Memory B cell (primary cell): ENCODE results near the gene PRSS38.

Source experiments
- ATAC-seq: fragments of 150-1000 bp; cut with Tn5 transposase; 2 replicates; pipeline ENCODE4 v1.10.0; 2021; ENCODE audit warnings: low read depth, mild to moderate bottlenecking, moderate library complexity
- DNase-seq, 2 donors: peaks; one replicate each; pipeline ENCODE4 v3.0.0; 2022; ENCODE audit warnings: low spot score in 2 of 2
- H3K27ac Mint-ChIP-seq: one replicate; pipeline ENCODE4 v1.8.0; 2022; ENCODE audit warnings: mild to moderate bottlenecking, moderate library complexity, mixed read lengths
- H3K27me3 Mint-ChIP-seq: one replicate; pipeline ENCODE4 v1.8.0; 2022; ENCODE audit warnings: mixed read lengths
- H3K36me3 Mint-ChIP-seq: one replicate; pipeline ENCODE4 v1.8.0; 2022; ENCODE audit warnings: mild to moderate bottlenecking, mixed read lengths
- H3K4me1 Mint-ChIP-seq: one replicate; pipeline ENCODE4 v1.8.0; 2022; ENCODE audit warnings: mixed read lengths
- H3K4me3 Mint-ChIP-seq: one replicate; pipeline ENCODE4 v1.8.0; 2022; ENCODE audit warnings: mild to moderate bottlenecking, moderate library complexity, mixed read lengths
- H3K9me3 Mint-ChIP-seq: one replicate; pipeline ENCODE4 v1.8.0; 2022; ENCODE audit warnings: mixed read lengths

Gene PRSS38

GRCh38 chr1:227785805-227786671 is 29.4 kb upstream of the PRSS38 start:
- H3K27ac Mint-ChIP-seq: peak overlapping the region; percentile 28
- peak overlapping the region; percentile 24 for H3K4me3 Mint-ChIP-seq
- ATAC-seq: no peak
- peaks cover 5% of the 10 kb centered on the region for H3K36me3 Mint-ChIP-seq
- peak in 1 of 2 donors; percentile 12 for DNase-seq
- no peaks in the 10 kb centered on the region for H3K9me3 Mint-ChIP-seq
- no peaks in the 10 kb centered on the region for H3K27me3 Mint-ChIP-seq
- H3K4me1 Mint-ChIP-seq: peaks cover 14% of the 10 kb centered on the region

- Mint-ChIP-seq H3K9me3 (no peaks in the 10 kb centered on the region), H3K27ac (peak overlapping the region; percentile 66), H3K36me3 (peaks cover 5% of the 10 kb centered on the region), H3K4me3 (peak overlapping the region; percentile 85), H3K27me3 (no peaks in the 10 kb centered on the region), H3K4me1 (peaks cover 18% of the 10 kb centered on the region)
- ATAC-seq: no peak
- no peak for DNase-seq
These were observed 28.6 kb upstream of the PRSS38 start for GRCh38 chr1:227786673-227787512.

- peak; percentile 87 for ATAC-seq
- H3K36me3 Mint-ChIP-seq: no peaks in the 10 kb centered on the region
- peak; percentile 81 to 85 for DNase-seq
These were observed 27.8 kb upstream of the PRSS38 start for GRCh38 chr1:227787513-227788270.

DNA sequence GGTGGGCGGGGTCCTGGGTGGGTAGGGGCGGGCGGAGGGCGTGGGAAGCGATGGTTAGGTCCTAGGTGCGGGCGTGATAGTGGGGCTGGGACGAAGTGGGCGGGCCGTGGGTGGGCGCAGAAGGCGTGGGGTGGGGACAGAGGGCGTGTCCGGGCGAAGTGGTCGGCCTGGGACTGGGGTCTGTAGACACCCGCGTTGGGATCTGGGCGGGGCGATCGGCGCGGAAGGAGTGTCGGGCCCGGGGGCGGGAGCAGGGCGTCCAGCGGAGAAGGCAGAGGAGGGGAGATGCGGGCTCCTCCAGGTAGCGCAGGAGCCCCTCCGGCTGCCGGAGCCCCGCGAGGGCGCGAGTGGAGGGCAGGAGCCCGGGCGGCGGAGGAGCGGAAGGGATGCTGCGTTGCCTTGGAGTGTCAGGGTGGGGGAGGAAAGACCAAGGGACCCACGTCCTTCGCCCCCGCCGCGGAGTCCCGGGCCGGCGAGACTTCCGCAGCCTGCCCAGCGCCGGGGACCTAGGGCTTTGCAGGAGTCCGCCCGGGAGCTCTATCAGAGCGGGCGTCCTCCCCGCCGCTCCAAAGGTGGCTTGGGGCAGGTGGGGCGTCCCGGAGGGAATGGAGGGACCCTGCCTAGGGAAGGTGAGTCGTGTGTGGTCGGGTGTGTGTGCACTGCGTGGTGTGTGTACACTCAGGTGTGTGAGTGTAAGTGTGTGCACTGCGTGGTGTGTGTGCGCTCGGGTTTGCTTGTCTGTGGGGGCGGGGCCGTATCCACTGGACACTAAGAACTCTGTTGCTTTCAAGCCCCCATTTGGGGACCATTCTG is 27.0 kb upstream of the PRSS38 start:
- DNase-seq: peak; percentile 62 to 74
- H3K4me3 Mint-ChIP-seq: peak overlapping the region; percentile 85
- peak overlapping the region; percentile 66 for H3K27ac Mint-ChIP-seq
- no peaks in the 10 kb centered on the region for H3K9me3 Mint-ChIP-seq
- H3K36me3 Mint-ChIP-seq: no peaks in the 10 kb centered on the region
- peak; percentile 49 for ATAC-seq
- H3K4me1 Mint-ChIP-seq: peaks cover 18% of the 10 kb centered on the region
- H3K27me3 Mint-ChIP-seq: no peaks in the 10 kb centered on the region

More at GRCh38 chr1:227787513-227788270, 27.8 kb upstream of the PRSS38 start:
- Mint-ChIP-seq H3K4me1 (peaks cover 18% of the 10 kb centered on the region), H3K27ac (peak overlapping the region; percentile 66), H3K9me3 (no peaks in the 10 kb centered on the region), H3K4me3 (peak overlapping the region; percentile 85), H3K27me3 (no peaks in the 10 kb centered on the region)

GRCh38 chr1:227789084-227790033 is 26.1 kb upstream of the PRSS38 start:
- H3K9me3 Mint-ChIP-seq: no peaks in the 10 kb centered on the region
- no peak for DNase-seq
- no peak for ATAC-seq
- H3K27me3 Mint-ChIP-seq: peaks cover 2% of the 10 kb centered on the region
- H3K36me3 Mint-ChIP-seq: no peaks in the 10 kb centered on the region
- H3K4me3 Mint-ChIP-seq: peak overlapping the region; percentile 85
- H3K4me1 Mint-ChIP-seq: peaks cover 18% of the 10 kb centered on the region
- H3K27ac Mint-ChIP-seq: no peak overlapping the region

GRCh38 chr1:227790034-227790400 is 25.5 kb upstream of the PRSS38 start:
- ATAC-seq: no peak
- Mint-ChIP-seq H3K27ac (no peak overlapping the region), H3K4me1 (peaks cover 18% of the 10 kb centered on the region), H3K27me3 (peaks cover 5% of the 10 kb centered on the region), H3K9me3 (no peaks in the 10 kb centered on the region), H3K36me3 (no peaks in the 10 kb centered on the region), H3K4me3 (no peak overlapping the region)
- no peak for DNase-seq

GRCh38 chr1:227790868-227791267 is 24.6 kb upstream of the PRSS38 start:
- no peaks in the 10 kb centered on the region for H3K36me3 Mint-ChIP-seq
- H3K4me3 Mint-ChIP-seq: no peak overlapping the region
- peaks cover 14% of the 10 kb centered on the region for H3K4me1 Mint-ChIP-seq
- H3K9me3 Mint-ChIP-seq: no peaks in the 10 kb centered on the region
- DNase-seq (no peak), ATAC-seq (no peak)
- peaks cover 5% of the 10 kb centered on the region for H3K27me3 Mint-ChIP-seq
- H3K27ac Mint-ChIP-seq: no peak overlapping the region

DNA sequence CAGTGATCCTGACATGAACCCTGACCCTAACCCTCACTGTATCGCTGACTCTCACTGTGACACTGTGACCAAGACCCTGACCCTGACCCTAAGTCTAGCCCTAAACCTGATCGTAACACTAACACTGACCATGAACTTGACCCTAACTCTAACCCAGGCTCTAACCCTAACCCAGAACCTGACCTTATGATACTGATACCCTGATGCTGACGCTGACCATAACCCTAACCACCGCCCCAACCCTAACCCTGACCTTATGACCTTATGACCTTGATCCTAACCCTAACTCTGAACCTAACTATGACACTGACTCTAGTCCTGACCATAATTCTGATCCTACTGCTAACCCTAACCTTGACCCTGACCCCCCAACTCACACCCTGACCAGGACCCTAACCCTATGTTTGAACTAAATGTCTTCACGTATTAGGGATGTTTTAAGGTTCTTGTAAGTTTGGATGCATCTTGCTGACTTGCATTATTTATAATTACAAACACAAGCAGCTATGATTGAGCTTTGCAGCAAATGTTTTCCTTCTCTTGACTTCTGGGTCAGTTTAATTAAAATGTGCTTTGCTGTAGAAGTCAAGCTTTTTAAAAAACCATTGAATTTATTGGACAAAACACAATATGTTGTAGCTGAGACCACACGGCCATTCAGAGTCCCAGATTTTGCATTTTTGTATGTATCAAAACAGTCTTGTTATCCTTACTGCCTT is 23.9 kb upstream of the PRSS38 start:
- H3K27me3 Mint-ChIP-seq: peaks cover 5% of the 10 kb centered on the region
- H3K36me3 Mint-ChIP-seq: no peaks in the 10 kb centered on the region
- ATAC-seq (no peak), DNase-seq (no peak)
- no peaks in the 10 kb centered on the region for H3K9me3 Mint-ChIP-seq
- H3K27ac Mint-ChIP-seq: no peak overlapping the region
- H3K4me3 Mint-ChIP-seq: no peak overlapping the region
- peaks cover 11% of the 10 kb centered on the region for H3K4me1 Mint-ChIP-seq

GRCh38 chr1:227792216-227793078 is 23.0 kb upstream of the PRSS38 start:
- H3K9me3 Mint-ChIP-seq: no peaks in the 10 kb centered on the region
- H3K4me3 Mint-ChIP-seq: no peak overlapping the region
- DNase-seq (no peak), ATAC-seq (no peak)
- H3K36me3 Mint-ChIP-seq: no peaks in the 10 kb centered on the region
- peaks cover 5% of the 10 kb centered on the region for H3K27me3 Mint-ChIP-seq
- peaks cover 6% of the 10 kb centered on the region for H3K4me1 Mint-ChIP-seq
- no peak overlapping the region for H3K27ac Mint-ChIP-seq

- H3K27ac Mint-ChIP-seq: no peak overlapping the region
- no peaks in the 10 kb centered on the region for H3K36me3 Mint-ChIP-seq
- H3K27me3 Mint-ChIP-seq: peaks cover 5% of the 10 kb centered on the region
- DNase-seq (no peak), ATAC-seq (no peak)
- H3K4me3 Mint-ChIP-seq: no peak overlapping the region
- H3K9me3 Mint-ChIP-seq: no peaks in the 10 kb centered on the region
- H3K4me1 Mint-ChIP-seq: peaks cover 6% of the 10 kb centered on the region
These were observed 22.2 kb upstream of the PRSS38 start for GRCh38 chr1:227793079-227793947.
